Measurements from ENCODE around the gene GRAMD1B.
"Not testable (repeated sequence)": the region's sequence is repeated elsewhere in the genome, so short reads cannot be mapped to it uniquely, and the experiment has no call there.

Gene GRAMD1B

GRCh38 chr11:123461164-123461563 lies 31.1 kb downstream of the GRAMD1B start:
- no peak for DNase-seq (ENCODE audit: low read depth in 1 of 2, low spot score in 1 of 2)
- no peaks in the 10 kb centered on the region for H3K27me3 ChIP-seq (ENCODE audit: insufficient read depth, poor library complexity, severe bottlenecking)
- no peak overlapping the region for H3K27ac ChIP-seq (replicated peaks)
- TF ChIP-seq CTCF (IDR thresholded peaks at IDR 0.05; ENCODE audit: insufficient read depth, low read length), result no peak
- TF ChIP-seq POLR2AphosphoS5 (IDR thresholded peaks at IDR 0.05; ENCODE audit: low read depth), result no peak
- no peak for TF ChIP-seq REST (IDR thresholded peaks at IDR 0.05; ENCODE audit: insufficient replicate concordance, low read depth)
- no peak for TF ChIP-seq GABPA (IDR thresholded peaks at IDR 0.05; ENCODE audit: low read depth)
- no peak overlapping the region for H3K4me3 ChIP-seq (replicated peaks; ENCODE audit: insufficient read depth, low read length)

GRCh38 chr11:123465667-123466066 lies 35.6 kb downstream of the GRAMD1B start:
- H3K4me3 ChIP-seq (replicated peaks; ENCODE audit: insufficient read depth, low read length); H3K27ac ChIP-seq (replicated peaks); H3K27me3 ChIP-seq (ENCODE audit: insufficient read depth, poor library complexity, severe bottlenecking): not testable (repeated sequence)
- peak in 1 of 2 experiments; percentile 21 for DNase-seq (ENCODE audit: low read depth in 1 of 2, low spot score in 1 of 2)
- peak; percentile 74 for TF ChIP-seq SPI1 (IDR thresholded peaks at IDR 0.05; ENCODE audit: borderline replicate concordance, low read depth)

DNA sequence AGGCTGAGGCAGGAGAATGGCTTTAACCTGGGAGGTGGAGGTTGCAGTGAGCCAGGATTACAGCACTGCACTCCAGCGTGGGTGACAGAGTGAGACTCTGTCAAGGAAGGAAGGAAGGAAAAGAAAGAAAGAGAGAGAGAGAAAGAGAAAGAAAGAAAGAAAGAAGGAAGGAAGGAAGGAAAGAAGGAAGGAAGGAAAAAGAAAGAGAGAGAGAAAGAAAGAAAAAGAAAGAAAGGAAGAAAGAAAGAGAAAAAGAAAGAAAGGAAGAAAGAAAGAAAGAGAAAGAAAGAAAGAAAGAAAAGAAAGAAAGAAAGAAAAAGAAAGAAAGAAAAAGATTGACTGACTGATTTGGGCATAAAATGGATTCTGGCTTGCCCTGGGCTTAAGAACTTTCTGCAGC lies 36.1 kb downstream of the GRAMD1B start:
- H3K27me3 ChIP-seq (ENCODE audit: insufficient read depth, poor library complexity, severe bottlenecking); H3K27ac ChIP-seq (replicated peaks); DNase-seq (ENCODE audit: low read depth in 1 of 2, low spot score in 1 of 2); H3K4me3 ChIP-seq (replicated peaks; ENCODE audit: insufficient read depth, low read length): not testable (repeated sequence)

DNA sequence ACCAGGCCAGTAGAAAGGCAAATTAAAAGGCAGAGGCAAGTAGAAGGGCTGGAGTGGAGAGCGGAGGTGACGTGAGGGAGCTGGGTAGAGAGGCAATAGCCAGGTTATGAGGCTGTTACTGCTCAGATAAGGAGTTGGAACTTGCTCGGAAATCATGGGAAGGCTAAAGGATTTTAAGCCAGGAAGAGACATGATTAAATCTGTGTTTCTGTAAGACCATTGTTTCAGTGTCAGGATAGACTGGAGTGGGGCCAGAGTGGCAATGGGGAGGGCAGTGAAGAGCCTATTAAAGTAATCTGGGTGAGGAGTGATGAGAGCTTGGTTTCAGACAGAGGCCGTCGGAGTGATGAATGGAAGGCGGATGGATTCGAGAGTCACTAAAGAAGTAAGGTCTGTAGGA lies 39.0 kb downstream of the GRAMD1B start:
- Histone ChIP-seq H3K27ac (replicated peaks) (no peak overlapping the region), H3K27me3 (ENCODE audit: insufficient read depth, poor library complexity, severe bottlenecking) (no peaks in the 10 kb centered on the region), H3K4me3 (replicated peaks; ENCODE audit: insufficient read depth, low read length) (no peak overlapping the region)
- TF ChIP-seq SPI1 (IDR thresholded peaks at IDR 0.05; ENCODE audit: borderline replicate concordance, low read depth), result no peak
- no peak for TF ChIP-seq GABPA (IDR thresholded peaks at IDR 0.05; ENCODE audit: low read depth)
- no peak for TF ChIP-seq POLR2AphosphoS5 (IDR thresholded peaks at IDR 0.05; ENCODE audit: low read depth)
- no peak for DNase-seq (ENCODE audit: low read depth in 1 of 2, low spot score in 1 of 2)

- no peak for DNase-seq (ENCODE audit: low read depth in 1 of 2, low spot score in 1 of 2)
- no peak overlapping the region for H3K4me3 ChIP-seq (replicated peaks; ENCODE audit: insufficient read depth, low read length)
These were observed 39.5 kb downstream of the GRAMD1B start for GRCh38 chr11:123469586-123469985.

GRCh38 chr11:123470842-123471241 lies 40.8 kb downstream of the GRAMD1B start:
- Histone ChIP-seq H3K27me3 (ENCODE audit: insufficient read depth, poor library complexity, severe bottlenecking) (no peaks in the 10 kb centered on the region), H3K4me3 (replicated peaks; ENCODE audit: insufficient read depth, low read length) (no peak overlapping the region), H3K27ac (replicated peaks) (no peak overlapping the region)
- no peak for TF ChIP-seq SPI1 (IDR thresholded peaks at IDR 0.05; ENCODE audit: borderline replicate concordance, low read depth)
- TF ChIP-seq CTCF (IDR thresholded peaks at IDR 0.05; ENCODE audit: insufficient read depth, low read length), result no peak
- TF ChIP-seq GABPA (IDR thresholded peaks at IDR 0.05; ENCODE audit: low read depth), result no peak
- TF ChIP-seq REST (IDR thresholded peaks at IDR 0.05; ENCODE audit: insufficient replicate concordance, low read depth), result no peak
- TF ChIP-seq POLR2AphosphoS5 (IDR thresholded peaks at IDR 0.05; ENCODE audit: low read depth), result no peak
- DNase-seq (ENCODE audit: low read depth in 1 of 2, low spot score in 1 of 2), result no peak

More at GRCh38 chr11:123469586-123469985, 39.5 kb downstream of the GRAMD1B start:
- no peak overlapping the region for H3K27ac ChIP-seq (replicated peaks)
- H3K27me3 ChIP-seq (ENCODE audit: insufficient read depth, poor library complexity, severe bottlenecking), result no peaks in the 10 kb centered on the region
- TF ChIP-seq GABPA (IDR thresholded peaks at IDR 0.05; ENCODE audit: low read depth), result no peak
